Activated T-cell treated with anti-CD3 and anti-CD28 coated beads for 24 hours (primary cell): ENCODE data around the gene TMEM135.

ENCODE experiments used
- DNase-seq: peaks from one replicate; pipeline ENCODE4 v3.0.0-alpha.2; 2020; ENCODE audit warnings: low read depth

The TMEM135 gene

DNA sequence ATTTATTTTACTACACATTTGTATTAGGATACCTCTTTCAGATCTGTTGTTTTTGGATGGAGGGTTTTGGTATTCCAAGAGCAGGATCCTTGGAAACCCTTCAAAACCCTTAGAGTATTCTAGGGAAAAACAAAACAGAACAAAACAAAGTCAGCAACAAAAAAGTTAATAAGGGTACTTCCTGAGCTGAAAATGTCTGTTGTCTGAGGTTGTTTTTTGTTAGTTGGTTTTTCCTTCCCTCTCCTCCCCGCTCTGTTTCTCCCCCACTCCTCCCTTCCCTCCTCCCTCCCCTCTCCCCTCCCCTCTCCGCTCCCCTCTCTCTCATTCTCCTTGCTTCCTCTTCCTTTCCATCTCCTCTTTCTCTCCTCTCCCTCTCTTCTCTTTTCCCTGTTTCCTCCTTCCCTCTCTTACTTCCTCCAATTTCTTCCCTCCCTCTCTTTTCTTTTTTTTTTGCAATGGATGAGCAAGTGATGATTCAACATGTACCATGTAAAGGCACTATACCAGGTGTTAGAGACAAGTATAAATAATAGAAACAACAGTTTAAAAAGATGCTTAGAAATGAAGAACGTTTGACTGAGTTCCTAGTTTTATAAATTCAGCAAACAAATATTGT is 160.6 kb downstream of the TMEM135 start:
- DNase-seq: no peak

DNA sequence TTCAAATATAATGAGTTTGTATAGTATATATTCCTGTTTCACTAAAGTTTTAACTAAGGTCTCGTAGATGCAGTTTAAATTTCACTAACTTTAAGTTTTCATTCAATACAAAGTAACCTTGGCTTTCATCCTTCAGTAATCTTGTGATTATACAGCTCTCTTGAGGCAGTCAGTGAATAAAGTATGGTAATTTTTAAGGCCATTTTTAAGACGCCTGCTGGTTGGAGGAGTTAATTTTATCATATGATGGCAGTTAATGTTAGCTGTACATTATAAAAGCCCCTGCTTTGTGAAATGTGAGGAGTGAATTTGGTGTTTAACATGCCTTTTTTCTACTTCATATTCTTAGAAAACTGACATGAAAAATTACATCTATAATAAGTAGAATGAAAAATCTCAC is 163.6 kb downstream of the TMEM135 start:
- no peak for DNase-seq

DNA sequence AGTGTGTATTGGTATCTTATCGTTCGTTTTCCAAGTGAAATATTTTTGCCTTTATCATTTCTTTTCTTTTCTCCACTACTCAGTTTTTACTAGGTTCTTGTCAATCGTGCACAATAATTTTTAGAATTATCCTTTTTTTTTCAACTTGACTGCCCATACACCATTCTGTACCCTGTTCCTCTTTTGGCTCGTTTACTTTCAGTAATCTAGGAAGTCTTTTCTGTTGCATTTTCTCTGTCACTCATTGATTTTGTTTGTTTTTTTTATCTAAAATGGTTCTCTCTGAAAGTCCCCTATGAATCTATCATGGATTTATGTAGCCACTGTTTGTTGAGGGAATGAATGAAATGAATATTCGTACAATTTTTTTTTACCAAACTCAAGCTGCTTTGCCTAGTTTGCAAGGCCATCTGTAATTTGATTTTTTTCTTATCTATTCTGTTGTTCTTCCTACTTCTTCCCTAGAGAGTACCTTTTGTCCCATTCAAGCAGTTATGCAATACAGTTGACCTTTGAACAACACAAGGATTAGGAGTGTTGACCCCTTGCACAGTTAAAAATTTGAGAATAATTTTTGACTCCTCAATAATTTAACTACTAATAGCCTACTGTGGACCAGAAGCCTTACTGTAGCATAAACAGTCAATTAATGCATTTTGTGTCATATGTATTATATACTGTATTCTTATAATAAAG is 166.3 kb downstream of the TMEM135 start:
- DNase-seq: no peak

DNA sequence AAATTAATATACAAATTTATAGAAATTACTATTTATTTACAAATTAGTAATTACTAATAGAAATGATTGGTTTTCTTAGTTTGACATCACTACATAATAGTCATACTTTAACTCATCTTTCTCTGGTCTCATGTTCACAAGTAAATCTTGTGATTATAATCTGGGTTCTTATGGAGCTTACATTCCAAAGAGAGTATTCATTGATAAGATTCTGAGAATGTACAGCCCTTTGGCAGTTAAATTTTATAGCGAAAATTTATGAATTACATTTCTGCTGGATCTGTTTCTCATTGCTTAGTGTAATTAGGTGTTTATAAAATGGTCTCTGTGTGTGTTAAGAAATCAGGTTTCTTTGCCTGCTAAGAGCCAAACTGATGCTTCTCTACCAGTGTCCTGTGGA is 175.2 kb downstream of the TMEM135 start:
- DNase-seq: no peak

DNA sequence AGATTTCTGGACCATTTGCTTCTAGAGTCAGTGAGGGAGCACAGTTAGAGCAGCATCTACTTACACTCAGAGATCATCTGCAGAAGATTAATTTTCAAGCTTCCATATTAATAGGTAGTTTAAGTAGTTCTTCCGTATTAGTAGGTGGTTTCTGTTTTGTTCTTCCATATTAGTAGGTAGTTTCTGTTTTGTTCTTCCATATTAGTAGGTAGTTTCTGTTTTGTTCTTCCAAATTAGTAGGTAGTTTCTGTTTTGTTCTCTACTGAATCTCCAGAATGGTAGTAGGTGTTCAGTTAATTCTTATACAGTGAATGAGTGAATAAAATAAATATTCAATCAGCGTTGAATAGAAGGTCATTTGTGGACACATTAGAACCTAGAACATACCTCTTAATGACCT is 175.7 kb downstream of the TMEM135 start:
- DNase-seq: no peak

DNA sequence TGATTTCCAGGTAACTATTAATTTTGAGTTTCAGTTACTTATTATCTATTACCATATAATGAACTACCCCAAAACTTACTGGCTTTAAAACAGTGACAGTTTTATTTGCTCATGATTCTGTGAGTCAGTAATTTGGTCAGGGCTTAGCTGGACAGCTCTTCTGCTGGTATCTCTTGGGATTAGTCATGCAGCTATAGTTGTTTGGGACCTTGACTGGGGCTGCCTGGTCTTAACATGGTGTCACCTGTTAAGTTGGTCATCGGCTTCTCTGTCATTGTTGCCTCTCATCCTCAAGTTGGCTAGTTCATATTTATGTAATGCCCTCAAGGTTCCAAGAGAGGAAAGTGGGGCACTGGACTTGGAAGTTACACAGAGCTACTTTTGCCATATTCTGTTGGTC is 177.5 kb downstream of the TMEM135 start:
- no peak for DNase-seq

DNA sequence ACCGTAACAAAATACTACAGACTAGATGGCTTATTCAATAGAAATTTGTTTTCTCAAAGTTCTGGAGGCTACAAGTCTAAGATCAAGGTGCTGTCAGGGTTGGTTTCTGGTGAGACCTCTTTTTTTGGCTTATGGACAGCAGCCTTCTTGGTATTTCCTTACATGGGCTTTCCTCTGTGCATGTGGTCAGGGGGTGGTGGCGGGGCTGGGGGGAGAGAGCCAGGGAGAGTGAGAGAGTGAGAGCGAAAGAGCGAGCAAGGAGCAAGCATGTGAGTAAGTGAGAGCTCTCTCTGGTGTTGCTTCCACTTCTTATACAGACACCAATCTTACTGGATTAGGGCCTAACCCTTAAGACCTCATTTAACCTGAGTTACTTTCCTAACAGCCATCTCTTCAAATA is 181.5 kb downstream of the TMEM135 start:
- no peak for DNase-seq

DNA sequence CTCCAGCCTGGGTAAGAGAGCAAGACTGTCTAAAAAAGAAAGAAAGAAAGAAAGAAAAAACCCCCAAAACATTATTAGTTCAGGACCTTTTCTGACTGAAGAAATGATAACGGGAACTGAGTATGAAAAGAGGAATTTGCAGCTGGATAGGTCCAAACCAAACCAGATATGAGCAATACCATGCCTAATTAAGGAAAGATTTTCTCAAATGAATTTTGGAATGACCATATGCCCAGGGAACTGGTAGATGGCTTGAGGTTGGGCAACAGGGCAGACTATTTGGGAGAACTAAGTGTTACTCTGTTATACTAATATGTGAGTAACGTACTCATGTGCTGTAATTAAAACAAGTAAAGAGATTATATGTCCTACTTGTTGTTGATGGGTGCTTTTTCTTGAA is 186.1 kb downstream of the TMEM135 start:
- no peak for DNase-seq

DNA sequence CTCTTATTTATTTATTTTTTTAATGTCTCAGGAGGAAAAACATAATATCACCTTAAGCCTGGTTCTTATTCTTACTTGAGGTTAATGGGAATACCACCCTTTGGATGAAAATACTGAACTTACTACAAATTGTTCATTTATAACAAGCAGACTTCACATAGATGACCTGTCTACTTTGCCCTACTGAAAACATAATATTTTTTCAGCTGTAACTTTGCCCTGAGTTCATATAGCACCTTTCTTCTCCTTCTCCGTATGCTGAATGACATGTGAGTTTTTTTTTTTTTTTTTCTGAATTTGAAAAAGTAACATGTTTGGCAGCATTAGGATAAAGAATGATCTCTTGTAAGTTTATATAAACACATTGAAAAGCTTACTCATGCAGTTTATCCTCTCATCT is 186.8 kb downstream of the TMEM135 start:
- DNase-seq: no peak

DNA sequence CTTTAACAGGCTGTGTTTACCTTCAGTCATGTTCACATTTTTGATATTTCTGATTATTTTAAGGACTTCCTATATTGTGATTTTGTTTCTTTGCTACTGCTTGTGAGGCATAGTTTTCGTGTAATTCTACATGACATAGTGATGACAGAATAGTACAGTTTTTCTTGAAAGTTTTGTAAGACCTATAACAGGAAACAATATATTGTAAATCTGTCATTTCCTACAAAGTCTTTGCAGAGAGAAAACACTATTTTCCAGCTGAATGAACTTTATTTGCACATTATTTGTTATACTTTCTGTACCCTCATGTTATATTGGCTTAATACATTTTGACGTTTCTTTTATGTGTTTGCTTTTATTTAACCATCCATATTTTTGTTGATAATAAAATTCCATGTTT is 191.1 kb downstream of the TMEM135 start:
- no peak for DNase-seq

DNA sequence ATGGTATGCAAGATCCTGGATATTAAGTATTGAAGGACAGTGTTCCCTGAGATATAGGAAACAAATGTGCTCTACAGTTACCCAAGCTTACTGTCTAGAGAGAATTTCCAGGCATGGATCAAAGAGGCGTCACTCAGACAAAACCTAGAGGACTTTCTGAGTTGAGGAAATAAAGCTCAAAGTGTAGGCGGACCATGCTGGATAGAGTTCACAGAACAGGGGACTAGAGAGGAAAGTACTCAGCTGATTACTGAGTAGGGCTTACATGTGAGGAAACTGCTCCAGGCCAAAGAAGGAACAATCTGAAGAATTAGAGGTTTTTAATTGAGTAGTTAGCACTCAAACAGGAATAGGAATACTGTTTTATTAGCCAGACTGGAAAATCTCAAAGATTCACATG is 193.3 kb downstream of the TMEM135 start:
- DNase-seq: no peak

DNA sequence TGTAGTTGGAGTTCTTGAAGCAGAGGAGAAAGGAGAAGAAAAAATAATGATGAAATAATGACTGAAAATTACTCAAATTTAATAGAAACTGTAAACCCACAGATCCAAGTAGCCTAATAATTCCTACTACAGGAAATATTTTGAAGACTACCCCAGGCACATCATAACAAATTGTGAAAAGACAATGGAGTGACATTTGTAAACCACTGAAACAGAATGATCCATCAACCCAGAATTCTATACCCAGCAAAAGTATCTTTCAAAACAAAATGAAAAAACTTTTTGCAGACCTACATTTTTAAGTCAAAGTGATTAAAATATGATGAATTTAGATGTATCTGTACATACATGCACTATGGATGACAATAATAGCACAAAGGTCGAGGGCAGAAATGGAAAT is 194.6 kb downstream of the TMEM135 start:
- DNase-seq: no peak

DNA sequence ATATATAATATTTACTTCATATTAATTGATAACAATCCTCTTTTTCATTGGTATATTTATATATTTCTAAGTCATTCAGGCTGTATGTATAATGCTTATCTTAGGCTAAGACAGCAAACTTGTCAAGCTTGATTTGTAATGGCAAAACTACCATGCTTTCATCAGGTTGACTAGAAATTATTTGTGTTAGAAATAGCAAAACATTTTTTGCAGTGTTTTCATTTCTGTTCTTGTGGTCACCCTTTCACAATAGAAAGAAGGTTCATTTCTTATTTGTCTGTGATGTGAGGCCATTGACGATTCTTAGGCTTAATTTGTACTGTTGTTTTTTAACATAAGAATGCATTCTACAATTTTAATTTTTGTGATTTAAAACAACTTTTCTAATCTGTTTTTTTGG is 197.6 kb downstream of the TMEM135 start:
- no peak for DNase-seq

DNA sequence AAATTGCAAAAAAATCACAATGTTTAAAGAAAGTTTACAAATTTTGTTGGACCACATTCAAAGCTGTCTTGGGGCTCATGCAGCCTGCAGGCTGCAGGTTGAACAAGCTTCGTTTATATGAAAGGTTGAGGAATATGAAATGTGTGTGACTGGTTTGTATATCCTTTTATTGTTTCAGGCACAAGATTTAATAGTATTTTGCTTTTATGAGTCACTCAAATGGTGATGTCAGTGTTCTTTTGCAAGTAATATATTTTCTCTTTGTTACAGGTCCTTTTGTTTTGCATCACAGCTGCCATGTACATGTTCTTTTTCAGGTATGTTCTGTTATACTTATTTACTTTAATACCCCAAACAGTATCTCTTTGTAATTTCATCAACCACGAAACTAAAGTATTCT is 198.6 kb downstream of the TMEM135 start:
- DNase-seq: no peak

DNA sequence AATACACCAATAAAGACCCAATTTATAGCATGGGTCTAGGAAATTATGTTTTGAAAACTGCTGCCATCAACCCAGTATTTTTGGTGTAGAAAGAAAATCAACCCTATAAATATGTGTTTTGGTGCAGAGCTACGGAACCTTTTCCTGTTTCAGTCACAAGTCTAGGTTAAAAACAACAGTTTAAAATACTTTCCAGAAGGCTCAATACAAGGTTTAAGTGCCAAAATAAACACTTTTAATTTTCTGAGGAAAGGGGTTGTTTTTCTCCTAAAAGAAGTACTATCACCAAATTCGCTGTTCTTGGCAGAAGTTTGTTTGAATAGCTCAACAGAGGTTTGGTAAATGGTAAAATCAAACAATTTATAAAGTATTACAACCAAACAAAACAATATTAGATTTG is 201.3 kb downstream of the TMEM135 start:
- no peak for DNase-seq

DNA sequence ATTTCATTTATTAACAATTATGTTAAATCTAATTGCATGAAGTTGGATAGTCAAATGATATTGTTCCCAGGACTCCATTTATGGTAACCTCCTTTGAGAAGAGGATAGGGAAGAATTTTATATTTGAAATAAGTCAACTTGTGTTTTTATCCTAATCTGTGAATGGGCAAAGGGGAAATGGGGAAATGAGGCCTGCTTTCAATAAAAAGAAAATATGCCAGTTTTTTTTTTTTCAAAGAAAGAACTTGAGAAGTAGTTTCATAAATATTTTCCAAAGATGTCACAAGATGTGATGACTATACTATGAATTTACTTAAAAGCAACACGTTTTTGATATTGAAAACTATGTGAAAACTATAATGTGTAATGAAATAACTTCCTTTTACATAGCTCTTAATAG is 201.8 kb downstream of the TMEM135 start:
- DNase-seq: no peak

DNA sequence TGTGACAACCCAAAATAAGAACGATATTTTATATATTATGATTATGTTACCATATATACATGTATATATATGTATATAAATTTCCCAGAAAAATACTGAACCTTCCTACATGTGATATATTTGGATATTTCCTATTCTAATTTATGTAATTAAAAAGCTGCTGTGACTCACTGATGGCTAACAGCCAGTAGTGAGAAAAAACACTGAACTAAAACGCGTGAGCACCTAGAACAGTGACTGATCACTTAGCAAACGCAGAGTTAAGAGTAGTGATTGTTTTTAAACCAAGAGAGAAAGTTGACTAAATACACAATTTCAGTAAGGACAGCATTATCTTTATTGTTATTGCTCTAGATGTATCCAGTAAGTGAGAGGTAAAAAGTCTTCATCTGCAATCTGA is 213.8 kb downstream of the TMEM135 start:
- no peak for DNase-seq

DNA sequence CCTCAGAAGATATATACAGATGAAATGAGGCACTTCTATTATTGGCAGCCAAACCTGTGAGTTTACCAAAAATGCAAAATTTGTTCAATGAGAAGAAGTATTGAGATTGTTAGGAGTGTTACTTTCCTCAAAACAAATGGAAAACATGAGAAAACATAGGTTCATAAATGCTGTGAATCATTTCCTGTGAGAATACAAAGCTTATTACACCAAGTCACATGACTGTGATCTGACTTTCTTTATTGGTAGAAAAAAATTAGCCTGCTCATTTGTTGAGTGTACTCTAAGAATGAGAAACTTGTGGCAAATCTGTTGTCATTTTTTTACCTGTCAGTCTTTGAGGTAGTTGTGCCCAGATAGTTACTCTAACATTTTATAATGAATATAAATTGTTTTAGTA is 215.1 kb downstream of the TMEM135 start:
- no peak for DNase-seq

DNA sequence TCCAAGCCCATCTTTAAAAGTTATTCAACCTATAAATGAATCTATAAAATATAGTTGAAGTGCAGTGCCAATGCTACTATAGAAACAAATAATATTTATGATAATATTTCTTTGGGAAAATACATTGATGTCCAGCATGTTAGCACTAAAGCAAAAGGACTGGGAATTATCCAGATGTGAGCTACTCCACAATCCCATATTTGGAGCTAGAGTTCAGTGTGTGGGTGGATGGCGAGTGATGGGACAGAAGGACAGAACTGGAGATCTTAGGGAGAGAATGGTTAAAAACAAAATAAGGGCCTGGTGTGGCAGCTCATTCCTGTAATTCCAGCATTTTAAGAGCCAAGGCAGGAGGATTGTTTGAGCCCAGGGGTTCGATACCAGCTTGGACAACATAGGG is 216.8 kb downstream of the TMEM135 start:
- no peak for DNase-seq

DNA sequence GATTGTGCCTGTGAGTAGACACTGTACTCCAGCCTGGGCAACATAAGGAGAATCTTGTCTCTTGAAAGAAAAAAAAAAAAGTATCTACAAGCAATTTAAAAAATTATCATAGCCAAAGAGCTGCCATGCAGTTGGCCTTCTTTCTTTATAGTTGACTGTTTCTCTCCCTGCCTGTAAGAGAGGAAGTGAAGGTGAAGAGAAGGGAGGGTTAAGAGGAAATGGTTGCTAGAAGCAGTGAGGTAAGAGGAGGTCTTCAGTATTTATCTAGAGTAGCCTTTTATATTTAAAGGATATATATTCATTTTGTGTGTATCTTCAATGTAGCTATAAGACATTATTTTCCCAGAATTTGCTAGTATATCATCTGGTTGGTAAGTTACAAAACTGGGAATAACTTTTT is 217.9 kb downstream of the TMEM135 start:
- no peak for DNase-seq

DNA sequence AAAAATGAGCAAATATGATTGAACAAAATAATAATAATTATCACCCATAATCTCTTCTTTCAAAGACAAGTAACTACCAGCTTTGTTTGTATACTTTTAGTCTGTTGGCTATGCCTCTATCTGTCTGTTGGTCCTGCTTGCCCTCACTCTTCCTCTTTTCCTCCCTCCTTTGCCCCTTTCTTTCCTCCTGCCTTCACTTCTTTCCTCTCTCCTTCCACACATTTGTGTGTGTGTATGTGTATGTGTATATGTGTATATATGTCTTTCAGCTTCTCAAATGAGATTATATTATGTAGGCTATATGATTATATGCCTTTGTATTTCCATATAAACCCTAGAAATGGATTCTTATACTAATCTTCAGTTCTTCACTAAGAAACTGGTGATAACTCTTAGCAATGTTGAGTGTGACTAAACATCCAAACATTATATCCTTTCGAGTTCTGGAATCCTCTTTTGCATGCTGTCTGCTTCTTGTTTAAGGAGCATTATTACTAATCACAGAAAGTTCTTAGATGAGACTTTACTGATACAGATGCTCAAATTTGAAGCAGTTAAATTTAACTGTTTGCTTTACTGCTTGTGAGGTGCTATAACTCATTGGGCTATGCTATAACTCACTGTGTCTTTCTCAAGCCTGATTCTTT is 219.1 kb downstream of the TMEM135 start:
- DNase-seq: no peak

DNA sequence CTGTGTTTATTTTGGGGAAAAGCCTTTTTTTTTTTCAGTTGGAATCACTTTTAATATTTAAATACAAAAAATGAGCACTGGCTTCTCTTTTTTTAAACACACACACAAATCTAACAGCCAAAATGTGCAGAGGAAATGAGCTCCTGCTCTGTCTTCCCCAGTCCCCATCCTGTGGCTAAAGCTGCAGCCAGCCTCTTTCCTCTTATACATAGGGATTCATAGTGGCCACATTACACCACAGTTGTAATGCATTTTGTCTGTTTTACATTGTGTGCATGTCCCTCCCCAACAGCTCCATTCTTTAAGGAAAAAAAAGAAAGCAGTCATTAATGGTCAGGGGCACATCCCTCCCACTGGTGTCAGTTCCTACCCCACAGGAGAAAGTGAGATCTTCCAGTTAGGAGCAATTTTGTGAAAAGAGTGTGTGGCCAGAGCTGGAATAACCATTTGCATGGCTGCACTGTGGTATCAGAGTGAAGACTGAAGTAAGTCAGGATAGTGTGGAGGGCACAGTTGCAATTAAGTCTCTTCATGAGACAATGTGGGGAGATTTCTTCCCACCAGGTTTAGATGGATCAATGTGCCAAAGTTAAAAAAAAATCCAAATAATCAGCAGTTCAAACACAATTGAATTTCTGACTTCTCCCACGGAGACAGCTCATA is 220.6 kb downstream of the TMEM135 start:
- DNase-seq: no peak

DNA sequence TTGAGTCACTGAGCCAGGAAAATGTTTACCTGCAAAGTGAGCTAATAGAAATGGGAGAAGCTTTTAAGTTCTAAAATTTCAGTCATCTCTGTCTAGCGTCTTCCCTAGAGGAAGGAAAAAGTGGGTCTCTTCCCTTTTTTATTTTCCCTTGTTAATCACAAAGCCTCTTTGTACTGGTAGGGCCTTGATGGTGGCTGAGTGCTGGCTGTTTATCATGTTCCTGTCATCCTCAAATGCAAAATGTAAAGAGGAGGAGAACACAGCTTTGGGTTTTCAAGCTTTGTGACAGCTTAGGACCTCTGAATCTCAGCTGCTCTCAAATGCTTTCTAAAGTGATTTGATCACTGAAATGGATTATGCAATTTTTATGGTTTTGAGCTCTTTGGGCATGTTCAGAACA is 222.0 kb downstream of the TMEM135 start:
- DNase-seq: no peak
